HEK293T (cell line): ENCODE measurements around the gene SLC37A2.

Experiments
- ARNT ChIP-seq: fragments of 450-650 bp; IDR thresholded peaks from 2 replicates; pipeline ENCODE4 v1.6.1; 2017; ENCODE audit warnings: mild to moderate bottlenecking
- FOXA1 ChIP-seq: fragments of 450-650 bp; IDR thresholded peaks from 2 replicates; pipeline ENCODE4 v1.6.1; 2016; ENCODE audit warnings: mild to moderate bottlenecking
- FOXK2 ChIP-seq: fragments of 450-650 bp; IDR thresholded peaks from 2 replicates; pipeline ENCODE4 v1.6.1; 2016; ENCODE audit warnings: mild to moderate bottlenecking
- HDGF ChIP-seq: fragments of 450-650 bp; IDR thresholded peaks from 2 replicates; pipeline ENCODE4 v1.6.1; 2017; ENCODE audit warnings: antibody characterized with exemption, borderline replicate concordance
- SP1 ChIP-seq: fragments of 450-650 bp; IDR thresholded peaks from 2 replicates; pipeline ENCODE4 v1.6.1; 2017

- TF ChIP-seq SP1 (no peak), FOXA1 (no peak), FOXK2 (no peak), HDGF (no peak), ARNT (no peak)
Observed at GRCh38 chr11:125102510-125102909, 39.4 kb downstream of the SLC37A2 start.
